ENCODE results near the gene COL4A2.

- TF ChIP-seq EZH2 (optimal IDR thresholded peaks at IDR 0.05; ENCODE audit: low read depth, low read length) (no peak), CTCF (IDR thresholded peaks at IDR 0.05; ENCODE audit: low read length) (no peak), EZH2phosphoT487 (IDR thresholded peaks at IDR 0.05; ENCODE audit: low read length) (no peak)
Measured at GRCh38 chr13:110561344-110562035, 254.4 kb downstream of the COL4A2 start, which contains the start of gene RAB20.

Measured in MM.1S (cell line).